ENCODE data around the gene ASMTL. TPM values are rescaled to one million over a fixed set of nuclear protein-coding genes. Genes with fewer than 3 reads are reported as not detected.
"Not testable (repeated sequence)": the region's sequence is repeated elsewhere in the genome, so short reads cannot be mapped to it uniquely, and the experiment has no call there.

The ASMTL gene
- total RNA-seq, 1 experiment from 2014 or later, result 3.3 TPM

DNA sequence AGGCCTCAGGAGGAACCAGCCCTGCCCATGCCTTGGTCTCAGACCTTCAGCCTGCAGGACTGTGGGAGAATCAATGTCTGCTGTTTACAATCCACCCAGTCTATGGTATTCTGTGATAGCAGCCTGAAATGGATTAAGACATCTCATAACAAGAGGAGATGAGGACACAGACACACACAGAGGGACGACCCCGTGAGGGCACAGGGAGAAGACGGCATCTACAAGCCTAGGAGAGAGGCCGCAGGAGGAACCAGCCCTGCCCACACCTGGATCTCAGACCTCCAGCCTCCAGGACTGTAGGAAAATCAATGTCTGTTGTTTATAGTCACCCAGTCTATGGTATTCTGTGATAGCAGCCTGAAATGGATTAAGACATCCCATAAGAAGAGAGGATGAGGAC, 64.1 kb downstream of the ASMTL start:
- no peak for DNase-seq (ENCODE audit: low spot score)

DNA sequence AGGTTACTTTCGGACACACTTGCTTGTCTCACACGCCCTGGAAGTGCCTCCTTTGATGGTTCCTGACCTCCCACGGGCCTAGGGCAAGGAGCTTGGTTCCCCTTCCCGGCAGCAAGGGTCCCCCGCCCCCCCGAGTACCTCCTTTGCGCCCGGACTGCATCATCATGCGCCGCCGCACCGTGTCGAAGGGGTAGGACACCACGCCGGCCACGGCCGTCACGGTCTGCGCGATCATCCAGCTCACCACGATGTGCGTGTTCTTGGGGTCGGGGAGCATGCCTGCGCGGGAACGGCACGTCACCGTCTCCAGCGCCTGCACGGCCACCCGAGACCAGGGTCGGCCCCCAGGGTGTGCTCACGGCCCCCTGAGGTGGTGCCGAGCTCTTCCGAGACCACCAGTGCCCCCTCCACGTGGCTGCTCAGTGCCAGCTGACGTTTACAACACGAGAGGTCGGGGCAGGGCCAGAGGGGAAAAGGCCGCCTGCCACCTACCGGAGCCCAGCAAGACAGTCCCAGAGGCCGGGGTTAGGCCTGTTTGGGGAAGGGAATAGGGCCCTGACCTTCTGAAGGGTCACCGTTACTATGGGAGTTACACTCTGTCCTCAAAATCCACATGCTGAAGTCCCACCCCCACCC, 65.5 kb downstream of the ASMTL start:
- DNase-seq (ENCODE audit: low spot score), result no peak

DNA sequence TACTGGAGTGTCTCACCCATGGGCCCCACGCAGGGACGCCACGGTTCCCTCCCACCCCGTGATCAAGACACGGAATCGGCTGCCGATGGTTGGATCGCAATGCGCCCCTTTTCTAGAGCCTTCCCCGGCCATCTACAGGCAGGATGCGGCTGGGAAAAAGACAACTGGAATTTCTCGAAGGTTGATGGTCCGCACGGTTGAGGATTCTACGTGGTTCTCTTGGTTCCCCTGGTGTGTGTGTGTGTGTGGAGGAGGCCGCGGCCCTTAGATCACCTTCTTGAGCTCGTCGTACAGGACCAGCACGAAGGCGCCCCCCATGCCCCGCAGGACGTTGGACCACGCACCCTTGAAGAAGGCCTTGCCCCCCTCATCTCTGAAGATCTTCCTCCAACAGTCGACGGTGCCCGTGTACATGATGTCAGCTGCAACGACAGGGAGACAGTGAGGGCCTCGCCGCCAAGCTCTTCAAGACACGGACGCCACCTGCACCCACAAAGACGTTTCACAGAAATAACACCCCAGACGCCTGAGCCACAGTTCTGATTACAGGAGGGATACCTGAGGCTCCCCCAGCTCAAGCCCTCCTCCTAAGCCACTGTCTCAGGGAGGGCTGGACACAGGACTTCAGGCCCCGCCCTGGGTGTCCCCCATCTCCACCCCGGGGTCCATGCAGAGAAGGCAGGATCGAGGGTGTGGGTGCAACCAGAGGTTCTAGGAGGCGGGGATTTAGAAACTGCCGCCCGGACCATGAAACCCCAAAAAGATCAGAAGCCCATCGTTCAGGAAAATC, 66.2 kb downstream of the ASMTL start:
- no peak for DNase-seq (ENCODE audit: low spot score)

DNA sequence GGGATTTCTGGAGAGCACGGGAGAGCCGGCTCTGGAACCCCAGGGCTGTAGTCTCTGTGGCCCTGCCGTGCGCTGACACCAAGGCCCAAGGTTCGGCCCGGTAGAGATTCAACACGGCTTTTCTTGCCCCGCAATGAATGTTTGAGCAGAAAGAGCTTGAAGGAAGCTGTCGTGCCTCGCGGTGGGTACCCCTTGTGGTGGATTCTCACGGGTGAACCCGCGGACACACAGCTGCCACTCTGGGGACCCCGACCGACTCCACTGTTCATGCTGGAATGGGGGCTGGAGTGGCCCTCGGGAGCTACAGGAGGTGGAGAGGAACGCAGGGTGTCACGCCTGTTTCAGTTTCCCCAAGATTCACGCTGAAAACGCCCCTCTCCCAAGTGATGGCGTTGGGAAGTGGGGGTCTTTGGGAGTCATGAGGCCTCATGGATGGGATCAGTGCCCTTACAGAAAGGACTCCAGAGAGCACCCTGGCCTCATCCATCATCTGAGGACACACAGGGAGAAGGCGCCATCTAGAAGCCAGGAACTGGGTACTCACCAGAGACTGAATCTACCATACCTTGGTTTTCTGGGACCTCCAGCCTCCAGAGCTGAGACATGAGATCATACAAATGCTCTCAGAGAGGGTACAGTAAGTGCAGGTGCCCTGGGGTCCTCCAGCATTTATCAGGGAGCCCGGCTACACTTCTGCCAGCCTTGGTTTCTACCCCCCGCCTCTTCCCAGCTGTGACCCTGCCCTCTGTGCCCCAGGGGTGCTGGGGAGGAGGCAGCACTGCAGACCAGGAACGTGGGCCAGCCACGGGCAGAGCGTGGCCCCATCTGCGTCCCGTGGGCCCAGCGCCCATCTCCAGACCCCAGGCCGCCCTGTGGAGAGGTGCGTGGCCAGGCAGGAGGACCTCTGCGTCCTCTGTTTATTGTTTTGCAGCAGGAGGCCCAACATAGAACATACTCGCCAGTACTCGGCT, 67.2 kb downstream of the ASMTL start:
- DNase-seq (ENCODE audit: low spot score), result no peak

DNA sequence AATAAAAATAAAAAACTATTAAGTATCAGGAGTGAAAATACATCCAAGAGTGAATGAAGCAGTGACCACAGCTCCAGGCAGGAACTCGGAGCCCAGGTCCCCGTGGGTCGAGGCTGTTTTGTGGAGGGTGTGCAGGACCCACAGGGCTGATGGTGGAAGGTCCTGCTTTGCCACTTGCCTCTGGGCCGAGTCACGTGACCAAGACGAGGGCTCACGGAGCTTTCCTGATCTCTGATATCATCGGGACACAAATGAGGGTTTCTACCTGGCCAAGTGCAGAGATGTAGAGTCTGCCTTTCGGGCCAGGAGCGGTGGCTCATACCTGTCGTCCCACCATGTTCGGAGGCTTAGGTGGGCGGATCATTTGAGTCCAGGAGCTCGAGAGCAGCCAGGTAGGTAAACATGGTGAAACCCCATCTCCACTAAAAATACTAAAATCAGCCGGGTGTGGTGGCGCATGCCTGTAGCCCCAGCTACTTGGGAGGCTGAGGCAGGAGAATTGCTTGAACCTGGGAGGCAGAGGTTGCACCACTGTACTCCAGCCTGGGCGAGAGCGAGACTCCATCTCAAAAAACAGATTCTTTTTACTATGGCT, 68.0 kb downstream of the ASMTL start:
- no peak for DNase-seq (ENCODE audit: low spot score)

DNA sequence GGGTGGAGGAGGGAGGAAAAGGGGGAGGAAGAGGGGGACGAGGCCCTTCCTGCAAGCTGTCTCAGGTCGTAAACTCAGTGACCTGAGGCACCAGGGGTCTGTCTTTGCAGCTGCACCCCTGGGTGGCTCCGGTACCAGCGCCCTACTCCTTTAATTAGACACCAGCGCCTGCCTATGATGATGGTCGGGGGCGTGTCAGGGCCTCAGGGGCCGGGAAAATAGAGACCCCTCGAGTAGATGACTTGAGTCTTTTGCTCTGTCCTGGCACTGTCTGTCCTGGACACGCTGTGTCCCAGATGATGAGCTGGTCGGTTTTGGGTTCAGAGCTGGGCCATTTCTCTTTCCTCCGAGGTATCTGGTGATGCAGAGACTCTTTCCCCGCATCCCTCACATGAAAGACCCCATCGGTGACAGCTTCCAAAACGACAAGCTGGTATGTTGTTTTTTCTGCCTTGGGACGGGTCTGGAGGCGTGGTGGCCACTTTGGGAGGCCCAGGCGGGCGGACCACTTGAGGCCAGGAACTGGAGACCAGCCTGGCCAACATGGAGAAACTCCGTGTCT, 72.0 kb downstream of the ASMTL start:
- DNase-seq (ENCODE audit: low spot score), result no peak

DNA sequence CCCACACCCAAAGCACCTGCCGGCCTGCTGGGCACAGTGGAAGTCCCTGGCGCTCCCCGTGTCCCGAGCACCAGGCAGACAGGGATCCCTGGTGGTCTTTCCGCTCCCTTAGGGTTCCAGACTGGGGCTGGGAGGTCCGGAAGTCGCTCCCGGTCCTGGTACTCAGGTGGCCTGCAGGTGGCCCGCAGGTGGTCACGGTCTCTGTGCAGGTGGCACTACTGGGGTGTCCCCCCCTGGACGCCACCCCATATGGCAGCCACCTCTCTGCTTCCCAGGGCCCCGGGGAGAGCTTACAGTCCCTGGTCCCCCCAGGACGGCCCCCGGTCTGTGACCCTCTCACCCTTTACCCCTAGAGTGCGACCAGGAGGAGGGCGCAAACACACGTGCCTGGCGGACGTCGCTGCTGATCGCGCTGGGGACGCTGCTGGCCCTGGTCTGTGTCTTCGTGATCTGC, 74.4 kb downstream of the ASMTL start:
- no peak for DNase-seq (ENCODE audit: low spot score)

DNA sequence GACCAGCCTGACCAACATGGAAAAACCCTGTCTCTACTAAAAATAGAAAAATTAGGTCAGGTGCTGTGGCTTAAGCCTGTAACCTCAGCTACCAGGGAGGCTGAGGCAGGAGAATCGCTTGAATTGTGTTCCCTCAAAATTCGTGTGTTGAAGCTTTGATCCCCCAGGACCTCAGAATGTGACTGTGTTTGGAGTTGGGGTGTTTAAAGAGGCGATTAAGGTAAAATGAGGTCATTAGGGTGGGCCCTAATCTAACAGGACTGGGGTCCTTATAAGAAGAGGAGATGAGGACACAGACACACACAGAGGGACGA, 84.4 kb downstream of the ASMTL start:
- DNase-seq (ENCODE audit: low spot score), result no peak

DNA sequence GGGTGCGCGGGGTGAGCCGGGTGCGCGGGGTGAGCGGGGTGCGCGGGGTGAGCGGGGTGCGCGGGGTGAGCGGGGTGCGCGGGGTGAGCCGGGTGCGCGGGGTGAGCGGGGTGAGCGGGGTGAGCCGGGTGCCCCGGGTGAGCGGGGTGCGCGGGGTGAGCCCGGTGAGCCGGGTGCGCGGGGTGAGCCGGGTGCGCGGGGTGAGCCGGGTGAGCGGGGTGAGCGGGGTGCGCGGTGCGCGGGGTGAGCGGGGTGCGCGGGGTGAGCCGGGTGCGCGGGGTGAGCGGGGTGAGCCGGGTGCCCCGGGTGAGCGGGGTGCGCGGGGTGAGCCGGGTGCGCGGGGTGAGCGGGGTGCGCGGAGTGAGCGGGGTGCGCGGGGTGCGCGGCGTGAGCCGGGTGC, 86.3 kb downstream of the ASMTL start:
- DNase-seq (ENCODE audit: low spot score), result not testable (repeated sequence)

DNA sequence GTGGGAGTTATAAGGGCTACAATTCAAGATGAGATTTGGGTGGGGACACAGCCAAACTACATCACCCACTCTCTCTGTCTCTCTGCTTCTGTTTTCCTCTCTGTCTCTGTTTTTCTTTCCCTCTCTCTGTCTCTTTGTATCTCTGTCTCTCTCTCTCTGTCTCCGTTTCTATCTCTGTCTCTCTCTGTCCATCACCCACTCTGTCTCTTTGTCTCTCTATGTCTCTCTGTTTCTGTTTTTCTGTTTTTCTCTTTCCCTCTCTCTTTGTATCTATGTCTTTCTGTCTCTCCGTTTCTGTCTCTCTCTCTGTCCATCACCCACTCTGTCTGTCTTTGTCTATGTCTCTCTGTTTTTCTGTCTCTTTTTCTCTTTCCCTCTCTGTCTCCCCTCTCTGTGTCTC, 90.8 kb downstream of the ASMTL start:
- DNase-seq (ENCODE audit: low spot score), result no peak

DNA sequence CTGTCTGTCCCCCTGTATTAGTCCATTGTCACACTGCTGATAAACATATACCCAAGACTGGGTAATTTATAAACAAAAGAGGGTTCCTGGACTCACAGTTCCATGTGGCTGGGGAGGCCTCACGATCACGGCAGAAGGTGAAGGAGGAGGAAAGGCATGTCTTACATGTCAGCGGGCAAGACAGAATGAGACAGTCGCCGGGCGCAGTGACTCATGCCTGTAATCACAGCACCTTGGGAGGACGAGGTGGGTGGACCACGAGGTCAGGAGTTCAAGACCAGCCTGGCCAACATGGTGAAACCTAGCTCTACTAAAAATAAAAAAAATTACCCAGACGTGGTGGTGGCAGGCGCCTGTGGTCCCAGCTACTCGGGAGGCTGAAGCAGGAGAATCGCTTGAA, 91.4 kb downstream of the ASMTL start:
- DNase-seq (ENCODE audit: low spot score), result peak; percentile 57

DNA sequence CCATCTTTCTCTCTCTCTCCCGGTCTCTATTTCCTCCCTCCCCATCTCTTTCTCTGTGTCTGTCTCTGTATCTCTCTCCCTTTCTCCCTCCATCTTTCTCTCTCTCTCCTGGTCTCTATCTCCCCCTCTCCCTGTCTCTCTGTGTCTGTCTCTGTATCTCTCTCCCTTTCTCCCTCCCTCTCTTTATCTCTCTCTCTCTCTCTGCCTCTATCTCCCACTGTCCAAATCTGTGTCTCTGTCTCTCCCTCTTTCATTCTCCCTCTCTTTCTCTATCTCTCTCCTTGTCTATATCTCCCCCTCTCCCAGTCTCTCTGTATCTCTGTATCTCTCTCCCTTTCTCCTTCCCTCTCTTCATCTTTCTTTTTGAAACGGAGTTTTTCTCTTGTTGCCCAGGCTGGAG, 92.5 kb downstream of the ASMTL start:
- DNase-seq (ENCODE audit: low spot score), result no peak

DNA sequence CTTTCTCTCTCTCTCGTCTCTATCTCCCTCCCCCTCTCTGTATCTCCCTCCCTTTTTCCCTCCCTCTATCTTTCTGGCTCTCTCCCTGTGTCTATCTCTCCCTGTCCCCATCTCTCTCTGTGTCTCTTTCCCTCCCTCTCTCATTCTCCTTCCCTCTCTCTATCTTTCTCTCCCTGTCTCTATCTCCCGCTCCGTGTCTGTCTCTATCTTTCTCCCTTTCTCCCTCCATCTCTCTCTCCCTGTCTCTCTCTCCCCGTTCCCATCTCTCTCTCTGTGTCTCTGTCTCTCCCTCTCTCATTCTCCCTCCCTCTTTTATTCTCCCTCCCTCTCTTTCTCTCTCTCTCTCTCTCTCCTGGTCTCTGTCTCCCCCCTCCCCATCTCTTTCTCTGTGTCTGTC, 93.2 kb downstream of the ASMTL start:
- no peak for DNase-seq (ENCODE audit: low spot score)

DNA sequence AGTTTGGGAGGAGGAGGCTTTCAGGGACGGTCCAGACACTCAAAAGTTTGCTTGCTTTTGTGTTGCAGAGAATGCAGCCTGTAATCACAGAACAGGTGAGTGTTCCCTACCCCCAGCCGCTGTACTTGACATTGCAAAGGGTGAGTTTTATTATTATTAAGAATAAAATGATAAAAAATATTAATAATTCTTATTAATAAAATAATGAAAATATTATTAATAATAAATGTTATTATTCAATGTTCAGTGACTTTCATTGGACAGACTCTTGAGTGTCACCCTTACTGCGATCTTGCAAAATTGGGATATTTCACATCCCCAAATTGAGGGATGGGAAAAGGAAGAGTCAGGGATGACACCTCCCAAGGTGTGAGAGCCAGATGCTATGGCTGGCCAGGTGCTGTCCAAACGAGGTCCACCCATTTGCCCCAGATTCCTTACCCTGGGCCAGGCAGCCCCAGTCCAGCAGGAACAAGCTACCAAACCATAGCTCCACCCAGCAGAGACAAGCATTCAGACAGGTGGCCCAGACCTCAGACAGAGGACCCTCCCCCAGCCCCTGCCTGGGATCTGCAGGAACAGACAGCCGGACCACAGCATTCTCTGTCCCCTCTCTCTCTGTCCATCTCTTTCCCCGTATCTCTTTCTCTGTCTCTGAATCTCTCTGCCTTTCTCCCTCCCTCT, 93.8 kb downstream of the ASMTL start:
- no peak for DNase-seq (ENCODE audit: low spot score)

DNA sequence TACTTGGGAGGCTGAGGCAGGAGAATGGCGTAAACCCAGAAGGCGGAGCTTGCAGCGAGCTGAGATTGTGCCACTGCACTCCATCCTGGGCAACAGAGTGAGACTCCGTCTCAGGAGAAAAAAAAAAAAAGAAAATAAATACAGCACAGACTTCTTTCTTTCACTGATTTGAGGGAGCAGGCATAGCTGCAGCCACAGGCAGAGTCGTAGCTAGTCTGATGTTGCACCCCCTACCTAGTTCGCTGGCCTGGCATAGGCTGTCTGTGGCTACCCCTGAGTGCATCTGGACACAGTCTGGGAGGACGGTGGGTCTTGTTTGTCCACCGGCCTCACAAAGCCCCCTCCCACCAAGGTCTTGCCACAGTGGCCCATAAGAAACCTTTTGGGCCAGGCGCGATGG, 94.7 kb downstream of the ASMTL start:
- no peak for DNase-seq (ENCODE audit: low spot score)

DNA sequence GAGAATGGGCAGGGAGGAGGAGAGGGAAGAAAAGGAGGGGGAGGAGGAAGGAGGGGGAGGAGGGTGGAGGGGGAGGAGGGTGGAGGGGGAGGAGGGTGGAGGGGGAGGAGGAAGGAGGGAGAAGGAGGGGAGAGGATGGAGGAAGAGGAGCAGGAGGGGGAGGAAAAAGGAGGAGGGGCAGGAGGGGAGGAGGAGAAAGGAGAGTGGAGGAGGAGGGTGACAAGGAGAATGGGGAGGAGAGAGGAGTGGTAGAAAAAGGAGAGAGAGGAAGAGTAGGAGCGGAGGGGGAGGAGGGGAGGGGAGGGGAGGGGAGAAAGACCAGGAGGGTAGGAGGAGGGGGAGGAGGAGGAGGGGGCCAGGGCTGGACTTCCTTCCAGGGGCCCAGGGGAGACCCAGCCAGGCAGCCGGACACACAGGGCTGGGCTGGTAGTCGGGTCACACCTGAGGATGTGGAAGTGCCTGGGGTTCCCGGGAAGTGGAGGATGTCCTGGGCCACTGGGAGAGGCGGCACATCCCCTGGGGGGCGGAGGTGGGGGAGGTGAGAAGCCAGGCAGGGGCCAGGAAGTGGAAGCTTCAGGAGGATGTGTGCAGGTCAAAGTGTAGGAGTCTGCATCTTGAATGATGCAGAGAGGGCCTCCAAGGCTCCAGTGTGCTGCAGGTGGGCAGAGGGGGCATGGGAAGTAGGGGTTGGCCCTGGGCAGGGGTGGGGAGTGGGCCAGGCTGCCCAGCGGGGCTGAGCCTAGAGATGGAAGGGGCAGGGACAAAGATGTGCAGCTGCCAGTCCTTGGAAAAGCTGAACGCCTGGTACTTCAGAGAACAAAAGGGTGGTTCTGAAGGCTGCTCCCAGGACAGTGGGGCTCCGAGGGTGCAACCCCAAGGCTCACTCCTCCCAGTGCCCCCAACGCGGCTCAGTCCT, 97.3 kb downstream of the ASMTL start:
- peak; percentile 51 for DNase-seq (ENCODE audit: low spot score)

DNA sequence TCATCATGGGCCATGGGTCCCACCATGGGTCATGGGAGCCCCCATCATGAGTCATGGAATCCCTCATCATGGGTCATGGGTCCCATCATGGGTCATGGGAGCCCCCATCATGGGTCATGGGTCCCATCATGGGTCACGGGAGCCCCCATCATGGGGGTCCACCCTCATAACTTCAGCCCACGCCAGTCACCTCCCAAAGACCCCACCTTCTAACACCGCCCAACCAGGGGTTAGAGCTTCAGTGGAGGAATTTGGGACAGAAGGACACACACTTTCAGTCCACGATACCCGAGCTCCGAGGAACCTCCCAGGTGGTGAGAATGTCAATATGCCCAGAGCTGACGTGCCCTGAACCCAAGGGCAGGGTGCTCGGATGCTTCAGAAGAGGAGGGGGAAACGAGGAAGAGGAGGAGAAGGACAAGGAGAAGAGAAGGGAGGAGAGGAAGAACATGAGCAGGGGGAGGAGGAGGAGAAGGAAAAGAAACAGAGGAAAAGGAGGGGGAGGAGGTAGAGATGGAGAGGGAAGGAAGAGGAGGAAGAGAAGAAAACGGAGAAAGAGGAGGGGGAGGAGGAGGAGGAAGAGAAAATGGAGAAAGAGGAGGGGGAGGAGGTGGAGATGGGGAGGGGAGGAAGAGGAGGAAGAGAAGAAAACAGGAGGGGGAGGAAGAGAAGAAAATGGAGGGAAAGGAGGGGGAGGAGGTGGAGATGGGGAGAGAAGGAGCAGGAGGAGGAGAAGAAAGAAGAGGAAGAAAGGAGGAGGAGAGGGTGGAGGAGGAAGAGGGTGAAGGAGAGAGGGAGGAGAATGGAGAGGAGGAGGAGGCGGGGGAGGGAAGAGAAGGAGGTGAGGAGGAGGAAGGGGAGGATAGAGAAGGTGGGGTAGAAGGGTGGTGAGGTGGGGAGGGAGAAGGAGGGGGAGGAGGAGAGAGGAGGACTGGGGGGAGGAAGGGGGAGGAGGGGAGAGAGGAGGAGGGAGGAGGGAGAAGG, 98.4 kb downstream of the ASMTL start:
- DNase-seq (ENCODE audit: low spot score), result no peak
